OCI-LY7 (cell line): ENCODE results near the gene GPATCH8.

Source experiments
- EZH2phosphoT487 ChIP-seq: fragments of 200-600 bp; sonication (generic); IDR thresholded peaks from 2 replicates; pipeline ENCODE4 v1.6.1; 2018; ENCODE audit warnings: low read depth, borderline replicate concordance, mild to moderate bottlenecking, mixed run types, antibody characterized with exemption, low read length, moderate library complexity, mixed read lengths
- TF ChIP-seq, protein P1 (sequence below): fragments of 200-600 bp; sonication (generic); conservative IDR thresholded peaks from 2 replicates; pipeline ENCODE4 v1.5.1; 2014; ENCODE audit warnings: mild to moderate bottlenecking, antibody characterized with exemption, low read length, moderate library complexity, mixed read lengths

DNA sequence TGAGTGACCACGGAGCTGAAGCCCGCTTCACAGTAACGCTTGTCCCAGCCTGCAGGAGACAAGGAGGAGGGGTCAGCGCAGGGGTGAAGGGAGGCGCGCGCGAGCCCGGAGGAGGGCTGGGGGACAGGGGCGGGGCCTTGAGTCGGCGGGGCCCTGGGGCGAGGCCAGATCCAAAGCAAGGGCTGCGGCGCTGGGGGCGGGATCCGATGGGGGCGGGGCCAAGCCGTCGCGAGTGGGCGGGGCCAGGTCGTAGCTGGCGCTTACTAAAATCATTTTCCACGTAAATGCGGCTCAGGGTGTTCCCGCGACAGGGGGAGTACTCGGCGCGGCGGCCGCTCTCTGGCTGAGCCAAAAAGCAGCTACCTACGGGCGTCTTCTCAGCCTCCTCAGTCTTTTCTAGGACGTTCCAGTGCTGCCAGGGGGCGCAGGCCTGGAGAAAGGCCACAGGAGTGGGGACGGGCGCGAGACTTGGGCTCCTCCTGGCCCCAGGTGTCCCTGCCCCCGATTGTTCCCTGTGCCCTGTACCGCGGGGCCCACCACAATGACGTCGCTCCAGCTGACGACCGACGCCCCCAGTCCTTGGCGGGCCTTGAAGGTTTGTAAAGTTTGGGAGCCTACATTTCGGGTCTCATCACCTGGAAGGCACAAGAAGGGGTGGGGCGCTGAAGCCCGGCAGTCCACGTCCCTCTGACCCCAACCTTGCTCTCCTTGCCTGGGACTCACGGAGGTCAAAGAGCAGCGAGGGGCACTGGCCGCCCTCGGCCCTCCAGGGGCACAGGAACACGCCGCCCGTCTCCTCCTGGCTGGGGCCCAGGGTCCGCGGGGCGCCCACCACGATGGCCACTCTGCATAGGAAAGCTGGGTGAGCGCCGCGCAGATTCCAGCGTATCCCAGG lies 117.7 kb downstream of the GPATCH8 start:
- TF ChIP-seq, protein P1, sequence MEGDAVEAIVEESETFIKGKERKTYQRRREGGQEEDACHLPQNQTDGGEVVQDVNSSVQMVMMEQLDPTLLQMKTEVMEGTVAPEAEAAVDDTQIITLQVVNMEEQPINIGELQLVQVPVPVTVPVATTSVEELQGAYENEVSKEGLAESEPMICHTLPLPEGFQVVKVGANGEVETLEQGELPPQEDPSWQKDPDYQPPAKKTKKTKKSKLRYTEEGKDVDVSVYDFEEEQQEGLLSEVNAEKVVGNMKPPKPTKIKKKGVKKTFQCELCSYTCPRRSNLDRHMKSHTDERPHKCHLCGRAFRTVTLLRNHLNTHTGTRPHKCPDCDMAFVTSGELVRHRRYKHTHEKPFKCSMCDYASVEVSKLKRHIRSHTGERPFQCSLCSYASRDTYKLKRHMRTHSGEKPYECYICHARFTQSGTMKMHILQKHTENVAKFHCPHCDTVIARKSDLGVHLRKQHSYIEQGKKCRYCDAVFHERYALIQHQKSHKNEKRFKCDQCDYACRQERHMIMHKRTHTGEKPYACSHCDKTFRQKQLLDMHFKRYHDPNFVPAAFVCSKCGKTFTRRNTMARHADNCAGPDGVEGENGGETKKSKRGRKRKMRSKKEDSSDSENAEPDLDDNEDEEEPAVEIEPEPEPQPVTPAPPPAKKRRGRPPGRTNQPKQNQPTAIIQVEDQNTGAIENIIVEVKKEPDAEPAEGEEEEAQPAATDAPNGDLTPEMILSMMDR: 0 out of 2 replicates have a peak, but pooled peaks have one; percentile 13
- TF ChIP-seq EZH2phosphoT487: no peak
